Measurements from ENCODE around the gene ADAM23.

GRCh38 chr2:206518997-206519396, 75.7 kb downstream of the ADAM23 start:
- TF ChIP-seq CTCF (IDR thresholded peaks at IDR 0.05) (no peak), POLR2A (IDR thresholded peaks at IDR 0.05) (no peak)

All from thyroid gland (tissue), 4 donors.